ENCODE results near the gene DNAJC17. TPM values are rescaled to one million over a fixed set of nuclear protein-coding genes. Genes with fewer than 3 reads are reported as not detected.

The DNAJC17 gene
- polyA plus RNA-seq, 1 donor from 2014 or later, result 79.6 TPM

DNA sequence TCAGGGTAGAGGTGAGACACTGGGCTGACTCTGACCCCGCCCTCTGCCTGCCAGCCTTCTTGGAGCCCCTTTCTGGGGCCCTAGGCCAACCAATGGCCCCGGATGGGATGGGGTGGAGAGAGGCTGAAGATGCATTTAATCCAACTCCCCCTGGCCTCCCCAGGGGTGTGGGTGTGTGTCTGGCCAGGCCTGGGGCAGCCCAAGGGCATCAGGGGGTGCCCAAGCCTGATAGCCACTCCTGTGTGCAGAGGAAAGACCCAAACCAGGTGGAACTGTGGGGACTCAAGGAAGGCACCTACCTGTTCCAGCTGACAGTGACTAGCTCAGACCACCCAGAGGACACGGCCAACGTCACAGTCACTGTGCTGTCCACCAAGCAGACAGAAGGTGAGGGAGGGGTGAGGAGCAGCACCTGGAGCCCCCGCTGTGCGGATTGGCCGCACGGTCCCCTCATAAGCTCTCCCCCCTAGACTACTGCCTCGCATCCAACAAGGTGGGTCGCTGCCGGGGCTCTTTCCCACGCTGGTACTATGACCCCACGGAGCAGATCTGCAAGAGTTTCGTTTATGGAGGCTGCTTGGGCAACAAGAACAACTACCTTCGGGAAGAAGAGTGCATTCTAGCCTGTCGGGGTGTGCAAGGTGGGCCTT lies 46.1 kb upstream of the DNAJC17 start:
- Histone ChIP-seq H3K36me3 (ENCODE audit: insufficient read depth, low read length) (no peaks in the 10 kb centered on the region), H3K79me2 (replicated peaks; ENCODE audit: insufficient read depth, low read length) (no peaks in the 10 kb centered on the region), H3F3A (ENCODE audit: insufficient read depth, low read length, poor library complexity, severe bottlenecking) (no peaks in the 10 kb centered on the region), H3K4me2 (ENCODE audit: low read length) (no peak overlapping the region), H3K9ac (ENCODE audit: low read length) (no peak overlapping the region), H3K4me3 (ENCODE audit: low read length) (no peak overlapping the region), H3K9me3 (ENCODE audit: low read length) (no peaks in the 10 kb centered on the region), H3K27ac (ENCODE audit: low read length) (no peak overlapping the region), H3K27me3 (ENCODE audit: insufficient read depth, low read depth, low read length) (no peaks in the 10 kb centered on the region), H3K9me2 (ENCODE audit: insufficient read depth, low read length) (no peaks in the 10 kb centered on the region), H4K20me1 (ENCODE audit: insufficient read depth) (no peaks in the 10 kb centered on the region), H2AFZ (ENCODE audit: low read depth, low read length) (no peak overlapping the region)
- TF ChIP-seq MXI1 (conservative IDR thresholded peaks at IDR 0.05; ENCODE audit: poor library complexity, severe bottlenecking), result no peak
- TF ChIP-seq EZH2 (IDR thresholded peaks at IDR 0.05; ENCODE audit: borderline replicate concordance, insufficient read depth, low read length, poor library complexity, severe bottlenecking), result no peak
- TF ChIP-seq, protein P1, sequence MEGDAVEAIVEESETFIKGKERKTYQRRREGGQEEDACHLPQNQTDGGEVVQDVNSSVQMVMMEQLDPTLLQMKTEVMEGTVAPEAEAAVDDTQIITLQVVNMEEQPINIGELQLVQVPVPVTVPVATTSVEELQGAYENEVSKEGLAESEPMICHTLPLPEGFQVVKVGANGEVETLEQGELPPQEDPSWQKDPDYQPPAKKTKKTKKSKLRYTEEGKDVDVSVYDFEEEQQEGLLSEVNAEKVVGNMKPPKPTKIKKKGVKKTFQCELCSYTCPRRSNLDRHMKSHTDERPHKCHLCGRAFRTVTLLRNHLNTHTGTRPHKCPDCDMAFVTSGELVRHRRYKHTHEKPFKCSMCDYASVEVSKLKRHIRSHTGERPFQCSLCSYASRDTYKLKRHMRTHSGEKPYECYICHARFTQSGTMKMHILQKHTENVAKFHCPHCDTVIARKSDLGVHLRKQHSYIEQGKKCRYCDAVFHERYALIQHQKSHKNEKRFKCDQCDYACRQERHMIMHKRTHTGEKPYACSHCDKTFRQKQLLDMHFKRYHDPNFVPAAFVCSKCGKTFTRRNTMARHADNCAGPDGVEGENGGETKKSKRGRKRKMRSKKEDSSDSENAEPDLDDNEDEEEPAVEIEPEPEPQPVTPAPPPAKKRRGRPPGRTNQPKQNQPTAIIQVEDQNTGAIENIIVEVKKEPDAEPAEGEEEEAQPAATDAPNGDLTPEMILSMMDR (IDR thresholded peaks at IDR 0.05; ENCODE audit: poor library complexity, severe bottlenecking), result no peak
- TF ChIP-seq, protein P2, sequence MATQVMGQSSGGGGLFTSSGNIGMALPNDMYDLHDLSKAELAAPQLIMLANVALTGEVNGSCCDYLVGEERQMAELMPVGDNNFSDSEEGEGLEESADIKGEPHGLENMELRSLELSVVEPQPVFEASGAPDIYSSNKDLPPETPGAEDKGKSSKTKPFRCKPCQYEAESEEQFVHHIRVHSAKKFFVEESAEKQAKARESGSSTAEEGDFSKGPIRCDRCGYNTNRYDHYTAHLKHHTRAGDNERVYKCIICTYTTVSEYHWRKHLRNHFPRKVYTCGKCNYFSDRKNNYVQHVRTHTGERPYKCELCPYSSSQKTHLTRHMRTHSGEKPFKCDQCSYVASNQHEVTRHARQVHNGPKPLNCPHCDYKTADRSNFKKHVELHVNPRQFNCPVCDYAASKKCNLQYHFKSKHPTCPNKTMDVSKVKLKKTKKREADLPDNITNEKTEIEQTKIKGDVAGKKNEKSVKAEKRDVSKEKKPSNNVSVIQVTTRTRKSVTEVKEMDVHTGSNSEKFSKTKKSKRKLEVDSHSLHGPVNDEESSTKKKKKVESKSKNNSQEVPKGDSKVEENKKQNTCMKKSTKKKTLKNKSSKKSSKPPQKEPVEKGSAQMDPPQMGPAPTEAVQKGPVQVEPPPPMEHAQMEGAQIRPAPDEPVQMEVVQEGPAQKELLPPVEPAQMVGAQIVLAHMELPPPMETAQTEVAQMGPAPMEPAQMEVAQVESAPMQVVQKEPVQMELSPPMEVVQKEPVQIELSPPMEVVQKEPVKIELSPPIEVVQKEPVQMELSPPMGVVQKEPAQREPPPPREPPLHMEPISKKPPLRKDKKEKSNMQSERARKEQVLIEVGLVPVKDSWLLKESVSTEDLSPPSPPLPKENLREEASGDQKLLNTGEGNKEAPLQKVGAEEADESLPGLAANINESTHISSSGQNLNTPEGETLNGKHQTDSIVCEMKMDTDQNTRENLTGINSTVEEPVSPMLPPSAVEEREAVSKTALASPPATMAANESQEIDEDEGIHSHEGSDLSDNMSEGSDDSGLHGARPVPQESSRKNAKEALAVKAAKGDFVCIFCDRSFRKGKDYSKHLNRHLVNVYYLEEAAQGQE (IDR thresholded peaks at IDR 0.05; ENCODE audit: borderline replicate concordance), result no peak
- TF ChIP-seq RAD21 (conservative IDR thresholded peaks at IDR 0.05), result no peak
- TF ChIP-seq POLR2AphosphoS5 (IDR thresholded peaks at IDR 0.05), result no peak
- no peak for TF ChIP-seq EP300 (conservative IDR thresholded peaks at IDR 0.05; ENCODE audit: poor library complexity, severe bottlenecking)
- TF ChIP-seq SMC3 (conservative IDR thresholded peaks at IDR 0.05; ENCODE audit: poor library complexity), result no peak

DNA sequence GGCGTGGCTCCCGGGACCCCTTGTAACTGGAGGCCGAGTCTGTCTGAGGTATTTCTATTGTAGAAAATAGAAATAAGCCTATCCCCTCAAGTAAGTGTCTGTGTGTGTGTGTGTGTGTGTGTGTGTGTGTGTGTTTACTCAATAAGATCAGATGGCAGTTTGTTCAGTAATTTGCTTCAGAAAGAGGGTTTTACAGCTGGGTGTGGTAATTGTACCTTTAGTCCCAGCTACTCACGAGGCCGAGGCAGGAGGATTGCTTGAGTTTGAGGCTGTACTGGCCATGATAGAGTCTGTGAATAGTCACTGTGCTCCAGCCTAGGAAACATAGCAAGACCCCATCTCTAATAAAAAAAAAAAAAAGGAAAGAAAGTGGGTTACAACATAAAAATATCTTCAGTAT lies 45.3 kb upstream of the DNAJC17 start:
- Histone ChIP-seq H4K20me1 (ENCODE audit: insufficient read depth) (no peaks in the 10 kb centered on the region), H3F3A (ENCODE audit: insufficient read depth, low read length, poor library complexity, severe bottlenecking) (no peaks in the 10 kb centered on the region), H2AFZ (ENCODE audit: low read depth, low read length) (no peak overlapping the region), H3K9ac (ENCODE audit: low read length) (no peak overlapping the region), H3K4me2 (ENCODE audit: low read length) (no peak overlapping the region), H3K36me3 (ENCODE audit: insufficient read depth, low read length) (no peaks in the 10 kb centered on the region), H3K9me2 (ENCODE audit: insufficient read depth, low read length) (no peaks in the 10 kb centered on the region), H3K27ac (ENCODE audit: low read length) (no peak overlapping the region), H3K4me3 (ENCODE audit: low read length) (no peak overlapping the region), H3K27me3 (ENCODE audit: insufficient read depth, low read depth, low read length) (no peaks in the 10 kb centered on the region), H3K79me2 (replicated peaks; ENCODE audit: insufficient read depth, low read length) (no peaks in the 10 kb centered on the region), H3K9me3 (ENCODE audit: low read length) (no peaks in the 10 kb centered on the region)
- TF ChIP-seq POLR2AphosphoS5 (IDR thresholded peaks at IDR 0.05) (no peak), SMC3 (conservative IDR thresholded peaks at IDR 0.05; ENCODE audit: poor library complexity) (no peak), TAF1 (IDR thresholded peaks at IDR 0.05; ENCODE audit: low read depth) (no peak), EZH2 (IDR thresholded peaks at IDR 0.05; ENCODE audit: borderline replicate concordance, insufficient read depth, low read length, poor library complexity, severe bottlenecking) (no peak)
- TF ChIP-seq, protein P2 (IDR thresholded peaks at IDR 0.05; ENCODE audit: borderline replicate concordance), result no peak

Measured in neural cell (in vitro differentiated cells).